ENCODE measurements around the gene MSH5. TPM values are rescaled to one million over a fixed set of nuclear protein-coding genes. Genes with fewer than 3 reads are reported as not detected.

MSH5 gene
- total RNA-seq, 1 donor from 2014 or later = 18.4 TPM

DNA sequence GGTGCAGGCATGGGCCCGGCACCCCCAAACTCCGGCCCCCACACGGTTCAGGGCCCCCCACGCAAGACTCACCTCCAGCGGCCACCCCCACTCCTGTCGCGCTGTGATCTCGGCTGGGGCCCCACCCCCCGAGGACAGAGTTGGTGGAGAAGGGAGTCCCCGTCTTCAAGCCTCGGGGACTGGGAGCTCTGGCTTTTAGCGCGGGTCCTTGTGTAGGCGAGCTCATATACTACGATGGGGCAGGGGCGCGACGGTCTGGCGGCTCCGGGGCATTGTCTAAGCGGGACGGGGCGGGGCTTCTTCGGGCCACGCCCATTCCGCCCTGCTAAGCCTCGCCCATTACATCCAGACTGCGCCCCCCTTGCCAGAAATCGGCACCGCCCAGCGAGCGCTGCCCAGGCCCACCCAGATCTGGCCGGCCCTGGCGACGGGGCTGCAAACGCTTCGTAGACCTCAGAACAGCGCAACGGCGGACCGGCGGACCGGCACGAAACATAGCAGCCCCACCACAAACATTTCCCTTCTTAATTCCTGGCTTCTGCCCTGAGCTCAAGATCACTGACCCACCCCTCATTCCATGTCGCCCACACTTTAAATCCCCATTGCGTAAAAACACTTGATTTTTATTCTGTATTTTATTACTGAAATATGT is 9.7 kb upstream of the MSH5 start:
- Mint-ChIP-seq H3K4me3 (ENCODE audit: unreplicated experiment) (peak overlapping the region; percentile 99), H3K4me1 (ENCODE audit: unreplicated experiment) (peaks cover 41% of the 10 kb centered on the region), H3K9me3 (ENCODE audit: unreplicated experiment) (no peaks in the 10 kb centered on the region), H3K27ac (ENCODE audit: unreplicated experiment) (peak overlapping the region; percentile 95), H3K27me3 (ENCODE audit: unreplicated experiment) (no peaks in the 10 kb centered on the region), H3K36me3 (ENCODE audit: unreplicated experiment) (peaks cover 42% of the 10 kb centered on the region)
- TF ChIP-seq, protein P1, sequence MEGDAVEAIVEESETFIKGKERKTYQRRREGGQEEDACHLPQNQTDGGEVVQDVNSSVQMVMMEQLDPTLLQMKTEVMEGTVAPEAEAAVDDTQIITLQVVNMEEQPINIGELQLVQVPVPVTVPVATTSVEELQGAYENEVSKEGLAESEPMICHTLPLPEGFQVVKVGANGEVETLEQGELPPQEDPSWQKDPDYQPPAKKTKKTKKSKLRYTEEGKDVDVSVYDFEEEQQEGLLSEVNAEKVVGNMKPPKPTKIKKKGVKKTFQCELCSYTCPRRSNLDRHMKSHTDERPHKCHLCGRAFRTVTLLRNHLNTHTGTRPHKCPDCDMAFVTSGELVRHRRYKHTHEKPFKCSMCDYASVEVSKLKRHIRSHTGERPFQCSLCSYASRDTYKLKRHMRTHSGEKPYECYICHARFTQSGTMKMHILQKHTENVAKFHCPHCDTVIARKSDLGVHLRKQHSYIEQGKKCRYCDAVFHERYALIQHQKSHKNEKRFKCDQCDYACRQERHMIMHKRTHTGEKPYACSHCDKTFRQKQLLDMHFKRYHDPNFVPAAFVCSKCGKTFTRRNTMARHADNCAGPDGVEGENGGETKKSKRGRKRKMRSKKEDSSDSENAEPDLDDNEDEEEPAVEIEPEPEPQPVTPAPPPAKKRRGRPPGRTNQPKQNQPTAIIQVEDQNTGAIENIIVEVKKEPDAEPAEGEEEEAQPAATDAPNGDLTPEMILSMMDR (IDR thresholded peaks at IDR 0.05) = no peak
- DNase-seq (ENCODE audit: extremely low spot score, unreplicated experiment) = peak; percentile 96

DNA sequence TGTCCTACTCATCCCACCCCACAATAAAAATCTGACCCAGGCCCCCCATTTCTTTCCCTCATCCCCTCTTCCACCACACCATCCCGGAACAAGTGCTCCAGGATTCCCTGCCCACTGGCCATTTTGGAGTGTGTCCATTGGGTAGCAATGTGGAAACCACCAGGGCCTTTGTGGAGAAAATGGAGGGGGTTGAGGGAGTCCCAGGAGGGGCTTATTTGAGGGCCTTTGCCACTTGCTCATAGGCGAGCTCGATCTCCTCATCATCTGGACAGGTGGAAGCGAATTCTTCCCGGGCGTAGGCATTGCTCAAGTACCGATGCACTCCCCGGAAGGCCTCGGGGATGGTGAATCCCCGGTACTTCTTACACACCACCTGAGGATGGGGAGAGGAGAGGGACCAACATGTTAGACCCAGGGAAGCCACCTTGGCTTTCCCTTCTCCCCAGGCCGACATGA is 9.1 kb upstream of the MSH5 start:
- DNase-seq (ENCODE audit: extremely low spot score, unreplicated experiment) = no peak
- H3K27me3 Mint-ChIP-seq (ENCODE audit: unreplicated experiment) = no peaks in the 10 kb centered on the region
- peaks cover 40% of the 10 kb centered on the region for H3K36me3 Mint-ChIP-seq (ENCODE audit: unreplicated experiment)
- TF ChIP-seq, protein P1 (IDR thresholded peaks at IDR 0.05) = no peak
- no peaks in the 10 kb centered on the region for H3K9me3 Mint-ChIP-seq (ENCODE audit: unreplicated experiment)
- peak overlapping the region; percentile 95 for H3K27ac Mint-ChIP-seq (ENCODE audit: unreplicated experiment)
- peaks cover 43% of the 10 kb centered on the region for H3K4me1 Mint-ChIP-seq (ENCODE audit: unreplicated experiment)
- H3K4me3 Mint-ChIP-seq (ENCODE audit: unreplicated experiment) = peak overlapping the region; percentile 99

DNA sequence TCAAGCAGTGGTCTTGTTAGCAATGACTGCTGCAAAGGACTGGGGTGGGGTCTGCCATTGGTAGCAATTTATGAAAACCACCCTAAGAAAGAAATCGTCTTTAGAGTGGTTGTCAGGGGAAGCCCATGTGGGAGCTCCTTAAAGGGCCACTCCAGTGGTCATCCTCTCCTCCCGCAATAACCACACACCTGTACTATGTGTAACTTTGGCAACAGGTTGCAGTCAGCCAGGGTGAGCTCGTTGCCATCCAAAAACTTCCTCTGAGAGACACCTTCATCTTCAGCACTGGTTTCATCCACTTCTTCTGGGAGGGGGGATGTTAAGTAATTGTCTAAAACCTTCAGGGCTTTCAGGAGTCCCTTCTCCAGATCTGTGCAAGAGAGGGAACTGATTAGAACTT is 7.8 kb upstream of the MSH5 start:
- peaks cover 49% of the 10 kb centered on the region for H3K4me1 Mint-ChIP-seq (ENCODE audit: unreplicated experiment)
- H3K27ac Mint-ChIP-seq (ENCODE audit: unreplicated experiment) = peak overlapping the region; percentile 1

DNA sequence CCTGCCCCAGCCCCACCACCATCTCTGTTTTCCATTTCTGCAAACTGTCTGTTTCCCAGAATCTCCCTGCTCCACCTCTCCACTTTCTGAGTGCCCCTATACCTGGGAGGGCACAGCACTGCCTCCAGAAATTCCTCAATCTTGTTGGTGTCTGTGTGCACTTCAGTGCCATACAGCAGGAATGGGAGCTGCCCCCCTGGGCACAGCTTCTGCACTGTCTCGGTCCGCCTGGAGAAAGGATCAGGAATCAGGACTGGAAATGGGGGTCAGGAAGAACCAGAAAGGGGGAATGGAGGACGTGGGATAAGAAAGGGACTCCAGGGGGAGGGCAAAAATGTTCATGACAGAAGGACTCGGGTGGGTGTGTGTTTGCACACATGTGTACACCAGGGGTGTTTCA is 6.1 kb upstream of the MSH5 start:
- H3K36me3 Mint-ChIP-seq (ENCODE audit: unreplicated experiment) = peaks cover 21% of the 10 kb centered on the region
- H3K27me3 Mint-ChIP-seq (ENCODE audit: unreplicated experiment) = no peaks in the 10 kb centered on the region
- peaks cover 61% of the 10 kb centered on the region for H3K4me1 Mint-ChIP-seq (ENCODE audit: unreplicated experiment)
- no peak for DNase-seq (ENCODE audit: extremely low spot score, unreplicated experiment)
- no peaks in the 10 kb centered on the region for H3K9me3 Mint-ChIP-seq (ENCODE audit: unreplicated experiment)
- peak overlapping the region; percentile 96 for H3K27ac Mint-ChIP-seq (ENCODE audit: unreplicated experiment)
- TF ChIP-seq, protein P1 (IDR thresholded peaks at IDR 0.05) = no peak
- peak overlapping the region; percentile 99 for H3K4me3 Mint-ChIP-seq (ENCODE audit: unreplicated experiment)

More for the DNA sequence above, 7.8 kb upstream of the MSH5 start:
- Mint-ChIP-seq H3K36me3 (ENCODE audit: unreplicated experiment) (peaks cover 27% of the 10 kb centered on the region), H3K4me3 (ENCODE audit: unreplicated experiment) (no peak overlapping the region), H3K27me3 (ENCODE audit: unreplicated experiment) (no peaks in the 10 kb centered on the region), H3K9me3 (ENCODE audit: unreplicated experiment) (no peaks in the 10 kb centered on the region)
- DNase-seq (ENCODE audit: extremely low spot score, unreplicated experiment) = no peak
- TF ChIP-seq, protein P1 (IDR thresholded peaks at IDR 0.05) = no peak

DNA sequence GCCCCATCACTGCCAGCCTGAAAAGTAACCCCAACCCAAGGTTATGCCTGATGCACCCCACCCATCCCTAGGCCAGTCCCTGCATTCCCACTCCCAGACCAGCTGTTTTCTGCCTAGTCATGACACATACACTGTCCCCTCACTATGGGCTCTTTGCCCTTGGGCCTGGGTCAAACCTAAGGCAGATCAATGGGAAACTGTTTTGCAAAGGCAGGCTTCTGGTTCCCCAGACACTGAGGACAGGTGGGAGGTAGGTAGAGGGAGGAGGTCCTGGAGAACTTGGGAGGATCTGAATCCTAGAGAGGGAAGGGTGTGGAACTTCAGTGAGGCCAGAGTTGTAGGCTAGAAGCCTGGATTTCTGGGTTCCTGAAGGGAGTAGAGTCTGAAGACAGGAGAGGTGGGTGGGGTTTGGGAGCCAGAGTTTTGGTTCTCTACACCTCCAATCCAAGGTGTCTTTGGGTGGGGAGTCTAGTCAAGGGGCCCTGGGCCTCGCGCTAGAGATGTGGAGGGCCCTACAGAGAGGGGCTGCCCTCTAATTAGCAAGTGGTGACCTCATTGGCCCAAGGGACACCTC is 5.5 kb upstream of the MSH5 start:
- DNase-seq (ENCODE audit: extremely low spot score, unreplicated experiment) = no peak
- Mint-ChIP-seq H3K27me3 (ENCODE audit: unreplicated experiment) (no peaks in the 10 kb centered on the region), H3K27ac (ENCODE audit: unreplicated experiment) (peak overlapping the region; percentile 96), H3K4me1 (ENCODE audit: unreplicated experiment) (peaks cover 58% of the 10 kb centered on the region), H3K9me3 (ENCODE audit: unreplicated experiment) (no peaks in the 10 kb centered on the region), H3K4me3 (ENCODE audit: unreplicated experiment) (peak overlapping the region; percentile 99), H3K36me3 (ENCODE audit: unreplicated experiment) (peaks cover 21% of the 10 kb centered on the region)
- TF ChIP-seq, protein P1 (IDR thresholded peaks at IDR 0.05) = no peak

Measured in osteocyte (in vitro differentiated cells).